ENCODE data around the gene CWH43. TPM values are rescaled to one million over a fixed set of nuclear protein-coding genes. Genes with fewer than 3 reads are reported as not detected.

The CWH43 gene
- total and polyA plus RNA-seq, 2 of the 13 experiments (the other 11 are each of a cell fraction or from before 2014, with no cell fraction given): not detected

GRCh38 chr4:48963042-48963679, 22.9 kb upstream of the CWH43 start:
- Histone ChIP-seq H3K4me1 (ENCODE audit: insufficient read depth, low read length) (no peaks in the 10 kb centered on the region), H3K27ac (ENCODE audit: extremely low read length, insufficient read depth, low read length) (no peak overlapping the region), H3K9me3 (ENCODE audit: low read length) (no peaks in the 10 kb centered on the region), H3K79me2 (ENCODE audit: insufficient read depth, low read length) (no peaks in the 10 kb centered on the region), H3K36me3 (replicated peaks in 1 of 2; ENCODE audit: control insufficient read depth in 1 of 2, insufficient read depth in 2 of 2, low read length in 2 of 2) (no peaks in the 10 kb centered on the region), H3K4me3 (replicated peaks in 1 of 3; ENCODE audit: insufficient read depth in 1 of 3, low read depth in 2 of 3, low read length in 3 of 3) (no peak overlapping the region), H3K9ac (ENCODE audit: insufficient read depth, low read depth, low read length) (no peak overlapping the region), H3K4me2 (ENCODE audit: low read depth, low read length) (no peak overlapping the region), H3K27me3 (ENCODE audit: control insufficient read depth in 1 of 2, insufficient read depth in 2 of 2, low read length in 2 of 2) (no peaks in the 10 kb centered on the region), H4K20me1 (ENCODE audit: insufficient read depth, low read length) (no peaks in the 10 kb centered on the region), H2AFZ (ENCODE audit: low read length) (no peak overlapping the region)
- ChIA-PET POLR2A (no interaction called here), CTCF (ENCODE audit: low intra/inter-chr PET ratio, low total read pairs) (interaction anchor here (0.6 to 6.9 kb wide), 8 partner anchors 20 to 836 kb away, joined by 3 to 95 read pairs (median 4); no protein-coding TSS in a partner anchor)
- BruUV-seq (replicated peaks): no TSS peak
- ATAC-seq (peak; percentile 95), DNase-seq (ENCODE audit: low spot score) (peak; percentile 82), FAIRE-seq (peak; percentile 89)
- in situ Hi-C loops (cut with HindIII; ENCODE audit: extremely low pct_ligation_motif_present, low pct_unique_long_range_greater_than_20kb) (loop anchor here (5.0 kb wide), 1 partner anchor 386 kb away; no protein-coding TSS in a partner anchor), intact Hi-C loops (cut with micrococcal nuclease; ENCODE audit: unreplicated experiment) (loop anchor here (1.0 to 10.0 kb wide), 4 partner anchors 182 to 648 kb away; partner anchors contain the start of gene FRYL)
- WGBS (ENCODE audit: low lambda C conversion rate): 17% methylated on average over 5 of the region's 5 CpGs
- TF ChIP-seq STAT6 (CRISPR knock-in tag; IDR thresholded peaks at IDR 0.05; ENCODE audit: borderline replicate concordance): no peak
- 0 out of 2 replicates have a peak, but pooled peaks have one; percentile 21 for TF ChIP-seq ZNF331 (CRISPR knock-in tag; IDR thresholded peaks at IDR 0.05)
- peak; percentile 62 to 63 for TF ChIP-seq MAFK (conservative IDR thresholded peaks at IDR 0.05 in 1 of 2, IDR thresholded peaks at IDR 0.05 in 1 of 2; ENCODE audit: low read length in 2 of 2)
- peak; percentile 68; the same call in 1 of the 2 replicates for TF ChIP-seq MAFF (IDR thresholded peaks at IDR 0.05; ENCODE audit: low read depth, low read length)
- TF ChIP-seq NFE2 (CRISPR knock-in tag; IDR thresholded peaks at IDR 0.05): no peak
- TF ChIP-seq, protein P1, sequence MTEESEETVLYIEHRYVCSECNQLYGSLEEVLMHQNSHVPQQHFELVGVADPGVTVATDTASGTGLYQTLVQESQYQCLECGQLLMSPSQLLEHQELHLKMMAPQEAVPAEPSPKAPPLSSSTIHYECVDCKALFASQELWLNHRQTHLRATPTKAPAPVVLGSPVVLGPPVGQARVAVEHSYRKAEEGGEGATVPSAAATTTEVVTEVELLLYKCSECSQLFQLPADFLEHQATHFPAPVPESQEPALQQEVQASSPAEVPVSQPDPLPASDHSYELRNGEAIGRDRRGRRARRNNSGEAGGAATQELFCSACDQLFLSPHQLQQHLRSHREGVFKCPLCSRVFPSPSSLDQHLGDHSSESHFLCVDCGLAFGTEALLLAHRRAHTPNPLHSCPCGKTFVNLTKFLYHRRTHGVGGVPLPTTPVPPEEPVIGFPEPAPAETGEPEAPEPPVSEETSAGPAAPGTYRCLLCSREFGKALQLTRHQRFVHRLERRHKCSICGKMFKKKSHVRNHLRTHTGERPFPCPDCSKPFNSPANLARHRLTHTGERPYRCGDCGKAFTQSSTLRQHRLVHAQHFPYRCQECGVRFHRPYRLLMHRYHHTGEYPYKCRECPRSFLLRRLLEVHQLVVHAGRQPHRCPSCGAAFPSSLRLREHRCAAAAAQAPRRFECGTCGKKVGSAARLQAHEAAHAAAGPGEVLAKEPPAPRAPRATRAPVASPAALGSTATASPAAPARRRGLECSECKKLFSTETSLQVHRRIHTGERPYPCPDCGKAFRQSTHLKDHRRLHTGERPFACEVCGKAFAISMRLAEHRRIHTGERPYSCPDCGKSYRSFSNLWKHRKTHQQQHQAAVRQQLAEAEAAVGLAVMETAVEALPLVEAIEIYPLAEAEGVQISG (CRISPR knock-in tag; IDR thresholded peaks at IDR 0.05): 0 out of 2 replicates have a peak, but pooled peaks have one; percentile 21
- TF ChIP-seq MIXL1 (CRISPR knock-in tag; IDR thresholded peaks at IDR 0.05): 0 out of 2 replicates have a peak, but pooled peaks have one; percentile 43
- TF ChIP-seq JARID2 (CRISPR knock-in tag; IDR thresholded peaks at IDR 0.05; ENCODE audit: insufficient replicate concordance): no peak
- TF ChIP-seq, protein P2, sequence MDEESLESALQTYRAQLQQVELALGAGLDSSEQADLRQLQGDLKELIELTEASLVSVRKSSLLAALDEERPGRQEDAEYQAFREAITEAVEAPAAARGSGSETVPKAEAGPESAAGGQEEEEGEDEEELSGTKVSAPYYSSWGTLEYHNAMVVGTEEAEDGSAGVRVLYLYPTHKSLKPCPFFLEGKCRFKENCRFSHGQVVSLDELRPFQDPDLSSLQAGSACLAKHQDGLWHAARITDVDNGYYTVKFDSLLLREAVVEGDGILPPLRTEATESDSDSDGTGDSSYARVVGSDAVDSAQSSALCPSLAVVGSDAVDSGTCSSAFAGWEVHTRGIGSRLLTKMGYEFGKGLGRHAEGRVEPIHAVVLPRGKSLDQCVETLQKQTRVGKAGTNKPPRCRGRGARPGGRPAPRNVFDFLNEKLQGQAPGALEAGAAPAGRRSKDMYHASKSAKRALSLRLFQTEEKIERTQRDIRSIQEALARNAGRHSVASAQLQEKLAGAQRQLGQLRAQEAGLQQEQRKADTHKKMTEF (CRISPR knock-in tag; IDR thresholded peaks at IDR 0.05): 0 out of 2 replicates have a peak, but pooled peaks have one; percentile 29
- TF ChIP-seq, protein P3, sequence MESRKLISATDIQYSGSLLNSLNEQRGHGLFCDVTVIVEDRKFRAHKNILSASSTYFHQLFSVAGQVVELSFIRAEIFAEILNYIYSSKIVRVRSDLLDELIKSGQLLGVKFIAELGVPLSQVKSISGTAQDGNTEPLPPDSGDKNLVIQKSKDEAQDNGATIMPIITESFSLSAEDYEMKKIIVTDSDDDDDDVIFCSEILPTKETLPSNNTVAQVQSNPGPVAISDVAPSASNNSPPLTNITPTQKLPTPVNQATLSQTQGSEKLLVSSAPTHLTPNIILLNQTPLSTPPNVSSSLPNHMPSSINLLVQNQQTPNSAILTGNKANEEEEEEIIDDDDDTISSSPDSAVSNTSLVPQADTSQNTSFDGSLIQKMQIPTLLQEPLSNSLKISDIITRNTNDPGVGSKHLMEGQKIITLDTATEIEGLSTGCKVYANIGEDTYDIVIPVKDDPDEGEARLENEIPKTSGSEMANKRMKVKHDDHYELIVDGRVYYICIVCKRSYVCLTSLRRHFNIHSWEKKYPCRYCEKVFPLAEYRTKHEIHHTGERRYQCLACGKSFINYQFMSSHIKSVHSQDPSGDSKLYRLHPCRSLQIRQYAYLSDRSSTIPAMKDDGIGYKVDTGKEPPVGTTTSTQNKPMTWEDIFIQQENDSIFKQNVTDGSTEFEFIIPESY (CRISPR knock-in tag; IDR thresholded peaks at IDR 0.05): peak; percentile 82
- TF ChIP-seq, protein P4, sequence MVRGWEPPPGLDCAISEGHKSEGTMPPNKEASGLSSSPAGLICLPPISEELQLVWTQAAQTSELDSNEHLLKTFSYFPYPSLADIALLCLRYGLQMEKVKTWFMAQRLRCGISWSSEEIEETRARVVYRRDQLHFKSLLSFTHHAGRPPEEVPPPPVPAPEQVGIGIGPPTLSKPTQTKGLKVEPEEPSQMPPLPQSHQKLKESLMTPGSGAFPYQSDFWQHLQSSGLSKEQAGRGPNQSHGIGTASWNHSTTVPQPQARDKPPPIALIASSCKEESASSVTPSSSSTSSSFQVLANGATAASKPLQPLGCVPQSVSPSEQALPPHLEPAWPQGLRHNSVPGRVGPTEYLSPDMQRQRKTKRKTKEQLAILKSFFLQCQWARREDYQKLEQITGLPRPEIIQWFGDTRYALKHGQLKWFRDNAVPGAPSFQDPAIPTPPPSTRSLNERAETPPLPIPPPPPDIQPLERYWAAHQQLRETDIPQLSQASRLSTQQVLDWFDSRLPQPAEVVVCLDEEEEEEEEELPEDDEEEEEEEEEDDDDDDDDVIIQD (CRISPR knock-in tag; IDR thresholded peaks at IDR 0.05; ENCODE audit: low read depth): 0 out of 2 replicates have a peak, but pooled peaks have one; percentile 16

Data from HepG2 (cell line).